Stimulated activated naive CD4-positive, alpha-beta T cell (primary cell): ENCODE results near the gene IL6ST.
"Not testable (repeated sequence)": the region's sequence is repeated elsewhere in the genome, so short reads cannot be mapped to it uniquely, and the experiment has no call there.

ENCODE experiments used
- DNase-seq, 6 experiments: peaks; one replicate each; lab custom pipeline; 2025; lab: John Stamatoyannopoulos, UW

The IL6ST gene

GRCh38 chr5:56004874-56005273 is 10.1 kb upstream of the IL6ST start:
- no peak for DNase-seq

- no peak for DNase-seq
These were observed 8.9 kb upstream of the IL6ST start for GRCh38 chr5:56003679-56004078.

- no peak for DNase-seq
These were observed 8.4 kb upstream of the IL6ST start for GRCh38 chr5:56003179-56003578.

- DNase-seq, result no peak
These were observed 7.5 kb upstream of the IL6ST start for GRCh38 chr5:56002303-56002702.

- DNase-seq, result not testable (repeated sequence)
These were observed 5.5 kb upstream of the IL6ST start for GRCh38 chr5:56000221-56000620.

- no peak for DNase-seq
These were observed 4.2 kb upstream of the IL6ST start for GRCh38 chr5:55998966-55999365.

GRCh38 chr5:55997742-55998351 is 3.1 kb upstream of the IL6ST start:
- no peak for DNase-seq

GRCh38 chr5:55994998-55995914 is 493 bp upstream of the IL6ST start:
- DNase-seq, result peak; percentile 91 to 96 (median 94)

GRCh38 chr5:55993731-55994494 is 850 bp downstream of the IL6ST start:
- peak in 3 of 6 experiments; percentile 75 to 85 (median 78) for DNase-seq

- DNase-seq, result no peak
These were observed 1.8 kb downstream of the IL6ST start for GRCh38 chr5:55993013-55993412.

GRCh38 chr5:55991768-55992486 is 2.8 kb downstream of the IL6ST start:
- DNase-seq, result peak in 1 of 6 experiments; percentile 13

- DNase-seq, result not testable (repeated sequence)
These were observed 3.9 kb downstream of the IL6ST start for GRCh38 chr5:55990895-55991294.

GRCh38 chr5:55989860-55990259 is 4.9 kb downstream of the IL6ST start:
- no peak for DNase-seq

- DNase-seq, result peak in 2 of 6 experiments; percentile 18 to 29
These were observed 5.7 kb downstream of the IL6ST start for GRCh38 chr5:55988979-55989638.

GRCh38 chr5:55988428-55988827 is 6.3 kb downstream of the IL6ST start:
- not testable (repeated sequence) for DNase-seq

- DNase-seq, result no peak
These were observed 7.8 kb downstream of the IL6ST start for GRCh38 chr5:55986931-55987330.

GRCh38 chr5:55985181-55985580 is 9.6 kb downstream of the IL6ST start:
- DNase-seq, result no peak

GRCh38 chr5:55983986-55984385 is 10.8 kb downstream of the IL6ST start:
- DNase-seq, result no peak

GRCh38 chr5:55982957-55983381 is 11.8 kb downstream of the IL6ST start:
- peak; percentile 7 to 54 (median 28) for DNase-seq

- no peak for DNase-seq
These were observed 21.5 kb downstream of the IL6ST start for GRCh38 chr5:55973296-55973695.

- DNase-seq, result no peak
These were observed 24.8 kb downstream of the IL6ST start for GRCh38 chr5:55969956-55970355.
